Mammary epithelial cell (primary cell): ENCODE data around the gene PALD1.

Experiments used
- EZH2 ChIP-seq: IDR thresholded peaks from 2 replicates; pipeline ENCODE4 v1.6.1; 2012; ENCODE audit warnings: low read length, inconsistent platforms, borderline replicate concordance
- TF ChIP-seq, protein P1 (sequence below), 2 donors: IDR thresholded peaks in 1 of 2; conservative IDR thresholded peaks in 1 of 2; 2 replicates each; pipeline ENCODE4 v1.5.1; 2011 to 2012; ENCODE audit warnings: inconsistent platforms in 2 of 2, low read length in 2 of 2, mild to moderate bottlenecking in 2 of 2, control low read depth in 1 of 2, low read depth in 1 of 2; ENCODE audit not compliant: insufficient read depth in 1 of 2; ENCODE audit errors: extremely low read depth in 1 of 2

DNA sequence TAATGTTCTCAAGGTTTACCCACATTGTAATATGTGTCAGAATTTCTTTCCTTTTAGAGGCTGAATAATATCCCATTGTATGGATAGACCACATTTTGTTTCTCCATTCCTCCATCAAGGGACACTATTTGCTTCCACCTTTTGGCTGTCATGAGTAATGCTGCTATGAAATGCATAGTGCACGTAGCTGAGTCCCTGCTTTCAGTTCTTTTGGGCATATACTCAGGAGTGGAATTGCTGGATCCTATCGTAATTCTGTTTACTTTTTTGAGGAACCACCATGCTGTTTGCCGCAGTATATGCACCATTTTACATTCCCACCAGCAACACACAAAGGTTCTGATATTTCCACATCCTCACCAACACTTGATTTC lies 64.0 kb downstream of the PALD1 start:
- TF ChIP-seq, protein P1, sequence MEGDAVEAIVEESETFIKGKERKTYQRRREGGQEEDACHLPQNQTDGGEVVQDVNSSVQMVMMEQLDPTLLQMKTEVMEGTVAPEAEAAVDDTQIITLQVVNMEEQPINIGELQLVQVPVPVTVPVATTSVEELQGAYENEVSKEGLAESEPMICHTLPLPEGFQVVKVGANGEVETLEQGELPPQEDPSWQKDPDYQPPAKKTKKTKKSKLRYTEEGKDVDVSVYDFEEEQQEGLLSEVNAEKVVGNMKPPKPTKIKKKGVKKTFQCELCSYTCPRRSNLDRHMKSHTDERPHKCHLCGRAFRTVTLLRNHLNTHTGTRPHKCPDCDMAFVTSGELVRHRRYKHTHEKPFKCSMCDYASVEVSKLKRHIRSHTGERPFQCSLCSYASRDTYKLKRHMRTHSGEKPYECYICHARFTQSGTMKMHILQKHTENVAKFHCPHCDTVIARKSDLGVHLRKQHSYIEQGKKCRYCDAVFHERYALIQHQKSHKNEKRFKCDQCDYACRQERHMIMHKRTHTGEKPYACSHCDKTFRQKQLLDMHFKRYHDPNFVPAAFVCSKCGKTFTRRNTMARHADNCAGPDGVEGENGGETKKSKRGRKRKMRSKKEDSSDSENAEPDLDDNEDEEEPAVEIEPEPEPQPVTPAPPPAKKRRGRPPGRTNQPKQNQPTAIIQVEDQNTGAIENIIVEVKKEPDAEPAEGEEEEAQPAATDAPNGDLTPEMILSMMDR (conservative IDR thresholded peaks at IDR 0.05 in 1 of 2, IDR thresholded peaks at IDR 0.05 in 1 of 2; ENCODE audit: extremely low read depth in 1 of 2, insufficient read depth in 1 of 2, low read depth in 1 of 2, low read length in 2 of 2): peak in 1 of 2 donors; percentile 40
- TF ChIP-seq EZH2: no peak
